A673 (cell line): ENCODE results near the gene UPF1.

Source experiments
- EZH2 ChIP-seq: fragments of 200-600 bp; sonication (generic); IDR thresholded peaks from 2 replicates; pipeline ENCODE4 v1.6.1; 2017; ENCODE audit warnings: borderline replicate concordance, low read depth, mild to moderate bottlenecking, mixed read lengths, antibody characterized with exemption, low read length; ENCODE audit not compliant: poor library complexity, severe bottlenecking
- TF ChIP-seq, protein P1 (sequence below): fragments of 300-800, 200-600 bp; sonication (generic); conservative IDR thresholded peaks from 2 replicates; pipeline ENCODE4 v1.5.1; 2017; ENCODE audit warnings: low read depth, mild to moderate bottlenecking, antibody characterized with exemption, low read length, moderate library complexity, mixed read lengths

DNA sequence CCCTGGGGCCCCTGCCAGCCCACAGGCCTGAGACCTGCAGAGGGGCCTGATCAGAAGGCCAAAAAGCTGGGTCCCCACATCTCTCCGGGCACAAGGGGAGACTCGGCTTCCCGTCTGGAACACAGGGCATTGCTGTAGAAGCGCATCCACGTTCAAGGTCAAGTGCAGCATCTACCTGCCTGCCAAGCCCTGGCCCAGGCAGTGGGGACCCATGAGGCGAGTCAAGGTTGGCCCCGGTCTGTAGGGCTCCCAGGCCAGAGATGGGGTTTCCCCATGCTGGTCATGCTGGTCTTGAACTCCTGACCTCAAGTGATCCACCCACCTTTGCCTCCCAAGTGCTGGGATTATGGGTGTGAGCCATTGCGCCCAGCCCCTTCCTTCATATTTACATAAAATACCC, 27.1 kb upstream of the UPF1 start:
- TF ChIP-seq, protein P1, sequence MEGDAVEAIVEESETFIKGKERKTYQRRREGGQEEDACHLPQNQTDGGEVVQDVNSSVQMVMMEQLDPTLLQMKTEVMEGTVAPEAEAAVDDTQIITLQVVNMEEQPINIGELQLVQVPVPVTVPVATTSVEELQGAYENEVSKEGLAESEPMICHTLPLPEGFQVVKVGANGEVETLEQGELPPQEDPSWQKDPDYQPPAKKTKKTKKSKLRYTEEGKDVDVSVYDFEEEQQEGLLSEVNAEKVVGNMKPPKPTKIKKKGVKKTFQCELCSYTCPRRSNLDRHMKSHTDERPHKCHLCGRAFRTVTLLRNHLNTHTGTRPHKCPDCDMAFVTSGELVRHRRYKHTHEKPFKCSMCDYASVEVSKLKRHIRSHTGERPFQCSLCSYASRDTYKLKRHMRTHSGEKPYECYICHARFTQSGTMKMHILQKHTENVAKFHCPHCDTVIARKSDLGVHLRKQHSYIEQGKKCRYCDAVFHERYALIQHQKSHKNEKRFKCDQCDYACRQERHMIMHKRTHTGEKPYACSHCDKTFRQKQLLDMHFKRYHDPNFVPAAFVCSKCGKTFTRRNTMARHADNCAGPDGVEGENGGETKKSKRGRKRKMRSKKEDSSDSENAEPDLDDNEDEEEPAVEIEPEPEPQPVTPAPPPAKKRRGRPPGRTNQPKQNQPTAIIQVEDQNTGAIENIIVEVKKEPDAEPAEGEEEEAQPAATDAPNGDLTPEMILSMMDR: no peak
- TF ChIP-seq EZH2: no peak
